PC-9 (cell line): Measurements from ENCODE around the gene CD2BP2. TPM values are rescaled to one million over a fixed set of nuclear protein-coding genes. Genes with fewer than 3 reads are reported as not detected.
A peak's percentile ranks its signal among the peaks of the same experiment; 100 is the strongest.
"Not testable (repeated sequence)": the region's sequence is repeated elsewhere in the genome, so short reads cannot be mapped to it uniquely, and the experiment has no call there.

Experiments used
- BruUV-seq: library from RNA; stranded (reverse); fragments of 400-500 nt; replicated peaks from 2 replicates; lab custom pipeline; 2021; lab: Mats Ljungman, UMichigan
- CTCF ChIA-PET: fragments of 300-600 bp; sonication (Branson Sonifier 250); formaldehyde crosslinking; loops from one replicate; lab custom pipeline; 2022; ENCODE audit warnings: antibody characterized with exemption; lab: Charles Lee
- POLR2A ChIA-PET: fragments of 300-600 bp; sonication (Branson Sonifier 250); formaldehyde crosslinking; loops from one replicate; lab custom pipeline; 2022; ENCODE audit warnings: antibody characterized with exemption; ENCODE audit not compliant: unreplicated experiment; lab: Charles Lee
- DNase-seq, 2 experiments: peaks; one replicate each; pipeline versions ENCODE4 v3.0.0 to v3.0.0-alpha.2; 2015 to 2022; ENCODE audit warnings: mixed read lengths in 1 of 2
- H2AFZ ChIP-seq: fragments of 200-600 bp; sonication (generic); 2 replicates; pipeline ENCODE4 v1.8.1; 2017; ENCODE audit warnings: antibody characterized with exemption
- H3F3A ChIP-seq: fragments of 200-600 bp; sonication (generic); 2 replicates; pipeline ENCODE4 v1.8.1; 2017; ENCODE audit warnings: antibody characterized with exemption, mild to moderate bottlenecking, low read depth; ENCODE audit not compliant: insufficient read depth
- H3K27ac ChIP-seq: fragments of 200-600 bp; sonication (generic); 2 replicates; pipeline ENCODE4 v1.6.1; 2016; ENCODE audit warnings: mixed run types
- H3K27me3 ChIP-seq: fragments of 200-600 bp; sonication (generic); 2 replicates; pipeline ENCODE4 v1.6.1; 2016; ENCODE audit warnings: low read depth, mixed run types; ENCODE audit not compliant: insufficient read depth
- H3K36me3 ChIP-seq: fragments of 200-600 bp; sonication (generic); 2 replicates; pipeline ENCODE4 v1.6.1; 2016; ENCODE audit warnings: low read depth, mixed run types
- H3K4me1 ChIP-seq: fragments of 200-600 bp; sonication (generic); replicated peaks from 2 replicates; pipeline ENCODE4 v1.6.1; 2016; ENCODE audit warnings: mixed run types; ENCODE audit not compliant: insufficient read depth
- H3K4me2 ChIP-seq: fragments of 200-600 bp; sonication (generic); 2 replicates; pipeline ENCODE4 v1.6.1; 2017; ENCODE audit warnings: mixed run types
- H3K4me3 ChIP-seq: fragments of 200-600 bp; sonication (generic); 2 replicates; pipeline ENCODE4 v1.6.1; 2016; ENCODE audit warnings: mixed run types
- H3K79me2 ChIP-seq: fragments of 200-600 bp; sonication (generic); 2 replicates; pipeline ENCODE4 v1.6.1; 2017; ENCODE audit warnings: low read depth, mixed run types
- H3K9me2 ChIP-seq: fragments of 200-600 bp; sonication (generic); 2 replicates; pipeline ENCODE4 v1.8.1; 2017; ENCODE audit warnings: mild to moderate bottlenecking; ENCODE audit not compliant: insufficient read depth
- H3K9me3 ChIP-seq: fragments of 200-600 bp; sonication (generic); 2 replicates; pipeline ENCODE4 v1.8.1; 2016; ENCODE audit warnings: low read depth; ENCODE audit not compliant: insufficient read depth
- H4K20me1 ChIP-seq: fragments of 200-600 bp; sonication (generic); 2 replicates; pipeline ENCODE4 v1.8.1; 2017; ENCODE audit not compliant: insufficient read depth
- EZH2 ChIP-seq: fragments of 200-600 bp; sonication (generic); IDR thresholded peaks from 2 replicates; pipeline ENCODE4 v1.8.0; 2017; ENCODE audit warnings: antibody characterized with exemption, low read depth
- intact Hi-C: fragments of 100-400 bp; cut with micrococcal nuclease; formaldehyde crosslinking; loops from one replicate; pipeline ENCODE4 v1.10.0; 2022; ENCODE audit not compliant: unreplicated experiment
- total RNA-seq: library from RNA; stranded (reverse); gene quantifications from 2 replicates; pipeline ENCODE4 v1.2.3, GENCODE V29; 2021
- TF ChIP-seq, protein P1 (sequence below): fragments of 200-600 bp; sonication (generic); conservative IDR thresholded peaks from 2 replicates; pipeline ENCODE4 v1.6.1; 2017; ENCODE audit warnings: mixed run types, antibody characterized with exemption, mild to moderate bottlenecking, moderate library complexity

CD2BP2 gene
- total RNA-seq, 1 experiment from 2014 or later: 84.6 TPM

DNA sequence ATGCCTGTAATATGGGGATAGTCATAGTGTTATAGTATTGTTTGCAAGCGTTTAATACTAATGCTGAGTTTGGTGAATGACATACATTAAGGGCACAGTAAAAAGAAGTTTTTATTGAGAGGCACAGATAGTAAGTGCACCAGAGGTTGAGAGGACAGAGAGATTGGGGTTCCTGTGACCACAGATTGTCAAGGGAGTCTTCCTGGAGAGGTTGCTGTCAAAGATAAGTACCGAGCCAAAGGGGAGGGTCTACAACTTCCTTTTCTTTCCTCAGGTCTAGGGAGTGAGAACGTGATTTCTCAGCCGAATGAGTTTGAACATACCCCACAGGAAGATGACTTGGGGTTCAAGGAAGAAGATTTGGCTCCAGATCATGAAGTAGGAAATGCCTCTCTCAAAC, 41.9 kb upstream of the CD2BP2 start:
- H3K4me1 ChIP-seq: peaks cover 19% of the 10 kb centered on the region

DNA sequence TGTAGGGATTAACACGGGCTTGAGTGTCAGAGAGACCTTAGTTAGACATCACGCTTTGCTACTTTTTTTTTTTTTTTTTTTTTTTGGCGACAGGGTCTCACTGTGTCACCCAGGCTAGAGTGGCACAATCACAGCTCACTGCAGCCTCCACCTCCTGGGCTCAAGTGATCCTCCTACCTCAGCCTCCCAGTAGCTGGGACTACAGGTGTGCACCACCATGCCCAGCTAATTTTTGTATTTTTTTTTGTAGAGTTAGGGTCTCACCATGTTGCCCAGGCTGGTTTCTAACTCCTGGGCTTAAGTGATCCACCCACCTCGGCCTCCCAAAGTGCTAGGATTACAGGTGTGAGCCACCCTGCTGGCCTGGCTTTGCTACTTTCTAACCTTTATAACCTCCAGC, 41.5 kb upstream of the CD2BP2 start:
- Histone ChIP-seq H3K27ac (peak overlapping the region; percentile 68), H3K4me1 (peaks cover 19% of the 10 kb centered on the region), H3F3A (peaks cover 54% of the 10 kb centered on the region), H3K79me2 (peaks cover 26% of the 10 kb centered on the region), H3K4me3 (peak overlapping the region; percentile 98), H3K4me2 (peak overlapping the region; percentile 98)
- intact Hi-C loops, DNase-seq, H3K9me2 ChIP-seq, H3K27me3 ChIP-seq, H3K9me3 ChIP-seq, H2AFZ ChIP-seq, H3K36me3 ChIP-seq, H4K20me1 ChIP-seq: not testable (repeated sequence)
- TSS peak; percentile 26 for BruUV-seq
- ChIA-PET POLR2A (interaction anchor here (0.7 kb wide), 1 partner anchor 717 kb away, joined by 8 read pairs; no protein-coding TSS in a partner anchor), CTCF (interaction anchor here (0.9 kb wide), 1 partner anchor 33 kb away, joined by 3 read pairs; the partner anchor contains the start of gene DCTPP1)

More for the DNA sequence above, 41.9 kb upstream of the CD2BP2 start:
- H3K9me3 ChIP-seq: no peaks in the 10 kb centered on the region
- H3K79me2 ChIP-seq: peaks cover 26% of the 10 kb centered on the region
- ChIA-PET POLR2A (no interaction called here), CTCF (no interaction called here)
- no TSS peak for BruUV-seq
- H3K27me3 ChIP-seq: no peaks in the 10 kb centered on the region
- peak overlapping the region; percentile 98 for H3K4me2 ChIP-seq
- TF ChIP-seq EZH2: no peak
- peak overlapping the region; percentile 98; the same call in 1 of the 2 replicates for H3K4me3 ChIP-seq
- no peak for DNase-seq
- no peaks in the 10 kb centered on the region for H3K36me3 ChIP-seq
- intact Hi-C loops: no loop called here
- peaks cover 58% of the 10 kb centered on the region for H3F3A ChIP-seq
- 0 out of 2 replicates have a peak overlapping the region, but pooled peaks have one; percentile 68 for H3K27ac ChIP-seq
- H2AFZ ChIP-seq: no peak overlapping the region
- no peaks in the 10 kb centered on the region for H4K20me1 ChIP-seq
- H3K9me2 ChIP-seq: no peaks in the 10 kb centered on the region

DNA sequence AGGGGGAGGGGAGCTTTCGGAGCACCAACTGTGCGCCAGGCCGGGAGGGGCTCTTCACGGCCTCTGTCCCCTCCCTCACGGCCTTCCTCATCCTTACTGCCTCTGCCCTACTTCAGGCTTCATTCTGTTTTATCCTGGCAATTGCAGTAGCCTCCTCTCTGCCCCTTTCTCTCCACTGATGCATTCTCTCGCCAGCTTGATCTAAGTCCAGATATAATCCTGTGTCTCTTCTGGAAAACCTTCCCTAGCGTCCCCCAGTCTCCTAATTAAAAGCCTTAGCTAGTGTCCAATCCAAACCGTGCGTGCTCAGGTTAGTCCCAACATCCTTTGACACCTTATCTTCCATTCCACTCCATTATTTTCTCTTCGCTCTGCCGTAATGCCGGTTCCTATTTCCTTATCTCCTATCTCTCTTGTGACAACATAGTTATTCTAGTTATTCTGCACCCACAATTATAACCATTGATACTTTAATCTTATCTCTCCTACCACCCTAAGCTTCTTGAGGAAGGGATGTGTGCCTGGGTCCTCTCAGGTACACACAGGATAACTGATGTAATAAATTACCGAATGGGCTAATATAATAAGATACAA, 41.0 kb upstream of the CD2BP2 start:
- Histone ChIP-seq H3K27ac (peak overlapping the region; percentile 68), H3K9me3 (no peaks in the 10 kb centered on the region), H3K4me1 (peaks cover 19% of the 10 kb centered on the region), H3F3A (peaks cover 49% of the 10 kb centered on the region), H3K79me2 (peaks cover 26% of the 10 kb centered on the region), H3K9me2 (no peaks in the 10 kb centered on the region), H3K4me3 (peak overlapping the region; percentile 98), H4K20me1 (no peaks in the 10 kb centered on the region), H3K27me3 (no peaks in the 10 kb centered on the region), H3K36me3 (no peaks in the 10 kb centered on the region), H3K4me2 (peak overlapping the region; percentile 98), H2AFZ (peak overlapping the region; percentile 82)
- ChIA-PET POLR2A (interaction anchor here (0.6 to 1.6 kb wide), 4 partner anchors 12 to 717 kb away, joined by 3 to 8 read pairs (median 4); partner anchors contain the start of genes TBX6 and ZNF771), CTCF (interaction anchor here (0.6 to 1.3 kb wide), 3 partner anchors 13 to 34 kb away, joined by 3 to 5 read pairs (median 5); partner anchors contain the start of gene DCTPP1)
- TF ChIP-seq, protein P1, sequence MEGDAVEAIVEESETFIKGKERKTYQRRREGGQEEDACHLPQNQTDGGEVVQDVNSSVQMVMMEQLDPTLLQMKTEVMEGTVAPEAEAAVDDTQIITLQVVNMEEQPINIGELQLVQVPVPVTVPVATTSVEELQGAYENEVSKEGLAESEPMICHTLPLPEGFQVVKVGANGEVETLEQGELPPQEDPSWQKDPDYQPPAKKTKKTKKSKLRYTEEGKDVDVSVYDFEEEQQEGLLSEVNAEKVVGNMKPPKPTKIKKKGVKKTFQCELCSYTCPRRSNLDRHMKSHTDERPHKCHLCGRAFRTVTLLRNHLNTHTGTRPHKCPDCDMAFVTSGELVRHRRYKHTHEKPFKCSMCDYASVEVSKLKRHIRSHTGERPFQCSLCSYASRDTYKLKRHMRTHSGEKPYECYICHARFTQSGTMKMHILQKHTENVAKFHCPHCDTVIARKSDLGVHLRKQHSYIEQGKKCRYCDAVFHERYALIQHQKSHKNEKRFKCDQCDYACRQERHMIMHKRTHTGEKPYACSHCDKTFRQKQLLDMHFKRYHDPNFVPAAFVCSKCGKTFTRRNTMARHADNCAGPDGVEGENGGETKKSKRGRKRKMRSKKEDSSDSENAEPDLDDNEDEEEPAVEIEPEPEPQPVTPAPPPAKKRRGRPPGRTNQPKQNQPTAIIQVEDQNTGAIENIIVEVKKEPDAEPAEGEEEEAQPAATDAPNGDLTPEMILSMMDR: no peak
- TF ChIP-seq EZH2: no peak
- no TSS peak for BruUV-seq
- DNase-seq: no peak
- intact Hi-C loops: loop anchor here (1.0 kb wide), 2 partner anchors 18 to 41 kb away; partner anchors contain the start of gene CD2BP2
